Heart left ventricle (tissue), 16 donors: ENCODE data around the gene SLC9A3. TPM values are rescaled to one million over a fixed set of nuclear protein-coding genes. Genes with fewer than 3 reads are reported as not detected.

Experiments used
- ATAC-seq, 4 donors: fragments of 200-7000 bp; cut with Tn5 transposase; one replicate each; pipeline ENCODE4 v1.9.1; 2020 to 2022; ENCODE audit warnings: moderate library complexity in 4 of 4, mild to moderate bottlenecking in 3 of 4, moderate number of reproducible peaks in 1 of 4
- DNase-seq, 5 donors: peaks; one replicate each; pipeline ENCODE4 v3.0.0-alpha.2; 2020
- H3K27ac ChIP-seq, 12 donors: fragments of 200-600 bp; sonication (generic) in 4 of 12; one replicate each; pipeline versions ENCODE4 v1.5.0 to v1.8.0; 2016 to 2022; ENCODE audit warnings: mild to moderate bottlenecking in 2 of 12
- H3K27me3 ChIP-seq, 9 donors: fragments of 200-600 bp; sonication (generic) in 2 of 9; one replicate each; pipeline versions ENCODE4 v1.5.1 to v1.8.0; 2016 to 2022; ENCODE audit warnings: mild to moderate bottlenecking in 3 of 9
- H3K36me3 ChIP-seq, 9 donors: fragments of 200-600 bp; sonication (generic) in 2 of 9; one replicate each; pipeline versions ENCODE4 v1.5.0 to v1.8.0; 2018 to 2022; ENCODE audit warnings: mild to moderate bottlenecking in 2 of 9
- H3K4me1 ChIP-seq, 12 donors: fragments of 200-600 bp; sonication (generic) in 4 of 12; one replicate each; pipeline versions ENCODE4 v1.5.0 to v1.8.0; 2016 to 2022; ENCODE audit warnings: mild to moderate bottlenecking in 3 of 12
- H3K4me3 ChIP-seq, 12 donors: fragments of 200-600 bp; sonication (generic) in 4 of 12; one replicate each; pipeline versions ENCODE4 v1.5.0 to v1.8.0; 2017 to 2022; ENCODE audit warnings: mild to moderate bottlenecking in 9 of 12, moderate library complexity in 4 of 12
- H3K9me3 ChIP-seq, 12 donors: fragments of 200-600 bp; sonication (generic) in 4 of 12; one replicate each; pipeline versions ENCODE4 v1.5.0 to v1.8.0; 2016 to 2022; ENCODE audit warnings: mild to moderate bottlenecking in 1 of 12
- CTCF ChIP-seq, 12 donors: fragments of 200-600 bp; sonication (generic) in 4 of 12; IDR thresholded peaks; one replicate each; pipeline versions ENCODE4 v1.5.0 to v1.8.0; 2018 to 2022; ENCODE audit warnings: antibody characterized with exemption in 12 of 12, mild to moderate bottlenecking in 5 of 12
- POLR2A ChIP-seq, 2 donors: fragments of 450-650 bp; IDR thresholded peaks; one replicate each; pipeline ENCODE4 v1.6.1; 2017; ENCODE audit warnings: antibody characterized with exemption in 2 of 2, mild to moderate bottlenecking in 2 of 2, moderate library complexity in 2 of 2
- WGBS, 4 donors: extraction: QIAGEN DNeasy Blood & Tissue Kit in 2 of 4; methylation state at CpG; one replicate each; pipeline versions ENCODE4 v1.1.5 to v1.1.7; 2013 to 2018; 5-methylcytosine and 5-hydroxymethylcytosine counted together
- intact Hi-C, 10 donors: fragments of 100-400 bp; cut with DNase I; formaldehyde crosslinking; loops; one replicate each; pipeline versions ENCODE4 v1.11.1 to v1.14.2; 2022
- polyA plus RNA-seq, 2 donors: library from polyadenylated mRNA; stranded (reverse); fragments of 200-250 nt; gene quantifications; one replicate each; pipeline ENCODE4 v1.2.3, GENCODE V29; 2013
- total RNA-seq, 9 donors: library from RNA; depleted of rRNA in 2 of 9; stranded (reverse); fragments of >200 nt in 2 of 9; fragmentation: NEBNext Ultra II Directional in 3 of 9; extraction: Animal tissue kit (Norgen Biotek cat#: 25700) in 3 of 9; gene quantifications; one replicate each; pipeline versions ENCODE4 v1.1.0 to v1.2.4, GENCODE V29; 2016 to 2023
- donor health status: ischemic (EF 13 %, LVEDD 7.1; RV severe dilation, severe dysfunction).
- donor health status: healthy with polysubstance abuse.
- donor health status: DM: no; HTN: yes; CAD: no.
- donor health status: DM: no; HTN: no; CAD: no.
- donor health status: ischemic (EF 25% LVEDD 6.9; RV normal size, moderate dysfunction).
- donor health status: ischemic (EF 25% LVEDD 5.7; RV mildly dilated, moderate dysfunction).
- donor health status: healthy.
- donor health status: DM: yes; HTN: yes; CAD: no.
- donor health status: ischemic (EF 35%, LVEDD 5.7; RV mildly dilated, moderate dysfunction).
- donor health status: nonischemic (EF 11% LVEDD 7.7; RV severe dilation, severe dysfunction).
- donor health status: DM: yes; HTN: yes; CAD: no.
- donor health status: PGD.
- donor health status: ischemic (EF 29% LVEDD 5.4; RV normal size, mild dysfunction).
- donor health status: nonischemic (EF 23%, LVEDD 6.1; RV moderate dilation, normal function).

SLC9A3 gene
- total and polyA plus RNA-seq, 11 donors: 0.50 to 3.8 (median 1.0) TPM

- ATAC-seq (no peak), DNase-seq (peak in 2 of 5 donors; percentile 21 to 49)
- WGBS, 4 donors: 74 to 80% (median 76%) methylated on average over 18 of the region's 18 CpGs
- Histone ChIP-seq H3K9me3 (no peaks in the 10 kb centered on the region), H3K4me1 (peaks cover 6 to 23% (median 15%) of the 10 kb centered on the region in 12 donors), H3K27ac (no peak overlapping the region), H3K4me3 (no peak overlapping the region), H3K27me3 (peaks cover 0 to 4% (median 0%) of the 10 kb centered on the region in 9 donors), H3K36me3 (peaks cover 0 to under 1% (median 0%) of the 10 kb centered on the region in 9 donors)
- TF ChIP-seq CTCF (IDR thresholded peaks at IDR 0.05) (no peak), POLR2A (IDR thresholded peaks at IDR 0.05) (no peak)
- intact Hi-C loops: loop anchor here in 5 of 10 donors (10.0 kb wide), 1 partner anchor 464 kb away; no protein-coding TSS in a partner anchor
These were observed 83.6 kb downstream of the SLC9A3 start for GRCh38 chr5:440401-441201.

DNA sequence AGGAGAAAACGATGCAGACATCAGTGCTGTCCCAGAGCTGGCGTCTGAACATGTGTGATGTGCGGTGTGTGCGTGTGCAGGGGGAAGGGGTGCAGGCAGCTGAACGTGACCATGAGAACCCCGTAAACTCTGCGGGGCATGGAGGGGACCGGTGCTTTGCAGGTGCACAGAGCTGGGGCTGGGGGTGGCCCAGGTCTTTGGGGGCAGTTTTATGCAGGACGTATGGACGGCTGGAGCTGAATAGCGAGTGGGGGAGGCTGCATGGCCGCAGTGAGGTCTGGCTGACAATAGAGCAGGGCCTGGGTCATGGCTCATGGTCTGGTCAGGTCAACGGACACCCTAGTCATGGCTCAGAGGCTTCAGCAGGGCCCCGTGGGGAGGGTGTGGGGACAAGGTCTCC is 84.6 kb downstream of the SLC9A3 start:
- intact Hi-C loops: loop anchor here in 5 of 10 donors (10.0 kb wide), 2 partner anchors 115 to 465 kb away; partner anchors contain the start of gene AHRR (in 1 of the 5)
- Histone ChIP-seq H3K4me3 (no peak overlapping the region), H3K9me3 (no peaks in the 10 kb centered on the region), H3K4me1 (peaks cover 6 to 23% (median 15%) of the 10 kb centered on the region in 12 donors), H3K27ac (no peak overlapping the region), H3K36me3 (no peaks in the 10 kb centered on the region), H3K27me3 (peaks cover 0 to 12% (median 0%) of the 10 kb centered on the region in 9 donors)
- 75 to 81% (median 78%) methylated on average over 14 of the region's 14 CpGs for WGBS, 4 donors
- ATAC-seq (no peak), DNase-seq (peak in 2 of 5 donors; percentile 15 to 51)
- TF ChIP-seq CTCF (IDR thresholded peaks at IDR 0.05): no peak
- no peak for TF ChIP-seq POLR2A (IDR thresholded peaks at IDR 0.05)

- 89 to 92% (median 90%) methylated on average over 8 of the region's 8 CpGs for WGBS, 4 donors
- intact Hi-C loops: loop anchor here in 1 of 10 donors (10.0 kb wide), 1 partner anchor 114 kb away; the partner anchor contains the start of gene AHRR
- H3K9me3 ChIP-seq: no peaks in the 10 kb centered on the region
These were observed 85.1 kb downstream of the SLC9A3 start for GRCh38 chr5:439181-439580.

More at GRCh38 chr5:439181-439580, 85.1 kb downstream of the SLC9A3 start:
- ATAC-seq: no peak
- TF ChIP-seq CTCF (IDR thresholded peaks at IDR 0.05): no peak
- no peak for TF ChIP-seq POLR2A (IDR thresholded peaks at IDR 0.05)
- Histone ChIP-seq H3K27ac (no peak overlapping the region), H3K4me3 (no peak overlapping the region), H3K36me3 (no peaks in the 10 kb centered on the region), H3K4me1 (peaks cover 5 to 20% (median 14%) of the 10 kb centered on the region in 12 donors), H3K27me3 (peaks cover 0 to 12% (median 0%) of the 10 kb centered on the region in 9 donors)
- no peak for DNase-seq
